A673 (cell line): ENCODE results near the gene GARNL3. TPM values are rescaled to one million over a fixed set of nuclear protein-coding genes. Genes with fewer than 3 reads are reported as not detected.

Experiments
- BruUV-seq: library from RNA; stranded (reverse); fragments of 400-500 nt; replicated peaks from 2 replicates; lab custom pipeline; 2021; lab: Mats Ljungman, UMichigan
- CTCF ChIA-PET: fragments of 300-600 bp; sonication (Branson Sonifier 250); formaldehyde crosslinking; loops from one replicate; lab custom pipeline; 2022; ENCODE audit warnings: antibody characterized with exemption; lab: Charles Lee
- POLR2A ChIA-PET: fragments of 300-600 bp; sonication (Branson Sonifier 250); formaldehyde crosslinking; loops from one replicate; lab custom pipeline; 2022; ENCODE audit warnings: antibody characterized with exemption; ENCODE audit not compliant: low non-redundant PET; lab: Charles Lee
- DNase-seq: peaks from one replicate; pipeline ENCODE4 v3.0.0-alpha.2; 2015; ENCODE audit warnings: low spot score
- H3K27ac ChIP-seq: fragments of 200-600 bp; sonication (generic); 2 replicates; pipeline ENCODE4 v1.5.1; 2016; ENCODE audit warnings: mixed run types, low read depth, mild to moderate bottlenecking, mixed read lengths, antibody characterized with exemption, low read length; ENCODE audit not compliant: poor library complexity, severe bottlenecking
- H3K27me3 ChIP-seq: fragments of 200-600 bp; sonication (generic); replicated peaks from 2 replicates; pipeline ENCODE4 v1.6.1; 2017; ENCODE audit warnings: mixed run types, low read depth, mild to moderate bottlenecking, mixed read lengths, antibody characterized with exemption, low read length; ENCODE audit not compliant: insufficient read depth, poor library complexity
- H3K36me3 ChIP-seq: fragments of 200-600 bp; sonication (generic); 2 replicates; pipeline ENCODE4 v1.6.1; 2016; ENCODE audit warnings: mixed run types, mild to moderate bottlenecking, mixed read lengths, antibody characterized with exemption, low read length; ENCODE audit not compliant: insufficient read depth, poor library complexity, severe bottlenecking
- H3K4me1 ChIP-seq: fragments of 200-600 bp; sonication (generic); 2 replicates; pipeline ENCODE4 v1.6.1; 2017; ENCODE audit warnings: mixed run types, mild to moderate bottlenecking, mixed read lengths, antibody characterized with exemption, low read length; ENCODE audit not compliant: insufficient read depth, poor library complexity, severe bottlenecking
- H3K4me3 ChIP-seq: fragments of 200-600 bp; sonication (generic); 2 replicates; pipeline ENCODE4 v1.5.1; 2016; ENCODE audit warnings: low read depth, mixed run types, mild to moderate bottlenecking, mixed read lengths, low read length; ENCODE audit not compliant: poor library complexity, severe bottlenecking
- H3K9me3 ChIP-seq: fragments of 200-600 bp; sonication (generic); 2 replicates; pipeline ENCODE4 v1.6.1; 2016; ENCODE audit warnings: mixed run types, low read depth, mild to moderate bottlenecking, mixed read lengths, antibody characterized with exemption, low read length; ENCODE audit not compliant: poor library complexity, severe bottlenecking
- CTCF ChIP-seq: fragments of 300-800, 200-600 bp; sonication (generic); conservative IDR thresholded peaks from 2 replicates; pipeline ENCODE4 v1.5.1; 2017; ENCODE audit warnings: low read depth, mild to moderate bottlenecking, antibody characterized with exemption, low read length, moderate library complexity, mixed read lengths
- EZH2 ChIP-seq: fragments of 200-600 bp; sonication (generic); IDR thresholded peaks from 2 replicates; pipeline ENCODE4 v1.6.1; 2017; ENCODE audit warnings: borderline replicate concordance, low read depth, mild to moderate bottlenecking, mixed read lengths, antibody characterized with exemption, low read length; ENCODE audit not compliant: poor library complexity, severe bottlenecking
- intact Hi-C: fragments of 100-400 bp; cut with micrococcal nuclease; formaldehyde crosslinking; loops from one replicate; pipeline ENCODE4 v1.10.0; 2022; ENCODE audit not compliant: unreplicated experiment
- total RNA-seq: library from RNA; stranded (reverse); gene quantifications from 2 replicates; pipeline ENCODE4 v1.2.3, GENCODE V29; 2021

GARNL3 gene
- total RNA-seq, 1 experiment from 2014 or later = 7.8 TPM

DNA sequence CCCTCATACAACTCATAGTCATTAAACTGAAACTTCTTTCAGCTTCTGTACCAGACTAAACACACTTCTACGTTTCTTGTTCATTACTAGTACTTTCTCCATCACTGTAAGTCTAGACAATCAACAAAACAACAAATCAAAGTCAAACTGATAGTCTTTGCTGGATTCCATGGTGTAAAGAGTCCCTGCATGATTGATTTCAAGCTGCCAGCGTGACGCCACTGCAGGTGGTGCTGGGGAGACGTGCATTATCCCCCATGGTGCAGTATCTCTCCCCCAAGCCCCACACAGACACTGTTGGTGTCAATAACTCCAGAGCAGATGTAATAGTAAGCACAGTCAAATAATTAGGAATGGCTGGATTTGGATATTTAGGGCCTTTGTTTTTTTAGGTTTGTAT lies 121.7 kb downstream of the GARNL3 start:
- H3K27ac ChIP-seq = no peak overlapping the region
- no peak for TF ChIP-seq CTCF
- TF ChIP-seq EZH2 = no peak
- POLR2A ChIA-PET = no interaction called here
- DNase-seq = no peak
- peaks cover 5% of the 10 kb centered on the region for H3K4me1 ChIP-seq
- no peaks in the 10 kb centered on the region for H3K27me3 ChIP-seq
- no peaks in the 10 kb centered on the region for H3K9me3 ChIP-seq
- no peaks in the 10 kb centered on the region for H3K36me3 ChIP-seq
- no TSS peak for BruUV-seq
- intact Hi-C loops = no loop called here
- H3K4me3 ChIP-seq = no peak overlapping the region
- CTCF ChIA-PET = no interaction called here

GRCh38 chr9:127386981-127387380 lies 122.4 kb downstream of the GARNL3 start:
- H3K27me3 ChIP-seq = no peaks in the 10 kb centered on the region
- H3K4me3 ChIP-seq = no peak overlapping the region
- BruUV-seq = no TSS peak
- H3K9me3 ChIP-seq = no peaks in the 10 kb centered on the region
- CTCF ChIA-PET = interaction anchor here (0.7 kb wide), 1 partner anchor 131 kb away, joined by 3 read pairs; no protein-coding TSS in a partner anchor
- no peaks in the 10 kb centered on the region for H3K36me3 ChIP-seq
- no peak for DNase-seq
- H3K4me1 ChIP-seq = peaks cover 5% of the 10 kb centered on the region
- TF ChIP-seq CTCF (no peak), EZH2 (no peak)
- POLR2A ChIA-PET = no interaction called here
- intact Hi-C loops = no loop called here
- H3K27ac ChIP-seq = no peak overlapping the region

DNA sequence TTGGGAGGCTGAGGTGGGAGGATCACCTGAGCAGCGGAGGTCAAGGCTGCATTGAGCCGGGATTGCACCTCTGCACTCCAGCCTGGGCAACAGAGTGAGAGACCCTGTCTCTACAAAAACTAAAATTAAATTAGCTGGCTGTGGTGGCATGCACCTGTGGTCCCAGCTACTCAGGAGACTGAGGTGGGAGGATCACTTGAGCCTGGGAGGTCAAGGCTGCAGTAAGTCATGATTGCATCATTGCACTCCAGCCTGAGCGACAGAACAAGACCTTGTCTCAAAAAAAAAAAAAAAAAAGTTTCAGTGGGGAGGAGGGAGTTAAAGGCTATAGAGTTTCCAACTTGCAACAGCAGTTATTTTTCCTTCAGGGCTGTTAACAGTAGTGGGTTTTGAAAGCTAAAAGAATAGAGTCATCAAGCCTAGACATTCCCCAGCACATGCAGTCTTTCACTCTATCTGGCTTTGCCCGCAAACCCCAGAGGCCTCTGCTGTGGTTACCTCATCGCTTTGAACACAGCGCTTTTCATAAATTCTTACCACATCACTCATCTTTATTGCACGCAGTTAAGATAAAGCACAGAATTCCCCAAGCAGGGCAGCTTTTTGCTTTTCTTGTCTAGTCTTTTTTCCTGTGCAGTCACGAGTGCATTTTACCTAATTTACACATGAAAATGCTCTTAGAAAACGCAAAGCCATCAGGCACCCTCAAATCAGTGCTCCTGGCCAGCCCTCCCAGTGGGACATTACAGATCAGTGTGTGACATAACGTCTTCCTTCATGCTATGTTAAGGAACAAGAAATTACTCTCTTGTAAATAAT lies 123.7 kb downstream of the GARNL3 start:
- DNase-seq = peak; percentile 71
- ChIA-PET CTCF (no interaction called here), POLR2A (no interaction called here)
- TF ChIP-seq CTCF (no peak), EZH2 (no peak)
- no peaks in the 10 kb centered on the region for H3K27me3 ChIP-seq
- no peak overlapping the region for H3K4me3 ChIP-seq
- intact Hi-C loops = no loop called here
- H3K36me3 ChIP-seq = no peaks in the 10 kb centered on the region
- H3K9me3 ChIP-seq = no peaks in the 10 kb centered on the region
- BruUV-seq = no TSS peak
- no peak overlapping the region for H3K27ac ChIP-seq
- H3K4me1 ChIP-seq = peaks cover 5% of the 10 kb centered on the region
